Activated CD4-positive, CD25-positive, alpha-beta regulatory T cell treated with anti-CD3 and anti-CD28 coated beads, Interleukin-2, amount 50 U/mL, for 16 hours (primary cell): ENCODE data around the gene LETM1.
"Not testable (repeated sequence)": the region's sequence is repeated elsewhere in the genome, so short reads cannot be mapped to it uniquely, and the experiment has no call there.

Experiments
- DNase-seq: peaks from one replicate; pipeline ENCODE4 v3.0.0-alpha.2; 2020; ENCODE audit warnings: low read depth, low spot score

LETM1 gene

DNA sequence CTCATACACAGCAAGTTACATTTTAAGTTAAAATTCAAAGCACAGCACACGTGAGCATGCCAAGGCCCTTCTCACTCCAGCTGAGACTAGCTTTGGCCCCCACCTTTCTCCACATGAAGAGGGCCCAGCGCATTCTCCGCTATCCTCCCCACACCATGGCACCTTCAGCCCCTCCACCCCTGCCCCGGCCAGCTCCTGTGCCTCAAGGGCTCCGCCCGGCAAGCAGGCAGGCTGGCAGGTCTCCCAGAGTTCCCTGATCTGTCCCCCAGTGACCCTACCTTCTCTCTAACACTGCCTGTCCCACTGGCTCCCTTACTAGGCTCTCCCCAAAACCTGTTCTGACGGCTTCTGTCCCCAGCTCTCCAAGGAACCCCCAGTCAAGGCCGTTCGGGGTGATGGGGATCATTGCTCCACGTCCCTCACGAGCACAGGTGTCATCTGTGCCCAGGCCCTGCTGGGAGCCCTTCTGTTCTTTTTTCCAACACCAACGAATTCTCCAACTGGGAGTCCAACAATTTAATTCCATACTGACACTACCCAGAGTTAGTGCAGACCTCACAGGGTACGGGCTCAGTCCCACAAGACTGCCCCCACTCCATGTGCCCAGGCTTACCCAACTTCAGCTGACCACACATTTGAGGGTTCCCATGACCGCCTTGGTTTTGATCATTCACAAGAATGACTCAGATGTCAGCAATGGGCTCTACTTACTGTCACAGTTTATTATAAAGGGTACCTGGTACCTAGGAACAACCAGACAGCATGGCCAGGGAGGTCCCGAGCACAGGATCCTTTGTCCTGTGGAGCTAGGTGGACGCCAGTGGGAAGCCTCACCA, 4.2 kb downstream of the LETM1 start:
- DNase-seq, result no peak

DNA sequence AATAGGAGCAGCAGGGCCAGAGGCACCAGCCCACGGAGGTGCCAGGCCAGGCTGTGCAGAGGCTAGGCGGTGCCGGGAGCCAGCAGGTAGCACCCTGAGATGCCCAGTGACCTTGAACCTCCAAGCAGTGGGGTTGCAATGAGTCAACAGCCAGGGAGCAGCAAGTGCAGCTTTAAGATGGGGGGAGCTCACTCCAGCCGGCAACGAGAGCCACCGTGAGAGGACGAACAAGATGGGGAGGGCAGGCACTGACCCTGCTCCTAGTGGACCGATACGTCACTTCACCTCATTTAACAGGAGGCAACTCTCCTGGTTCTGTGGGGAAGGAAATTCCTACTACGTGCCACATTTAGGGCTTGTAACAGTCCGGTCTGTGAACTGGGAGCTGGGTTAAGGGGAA, 4.8 kb downstream of the LETM1 start:
- DNase-seq, result no peak

DNA sequence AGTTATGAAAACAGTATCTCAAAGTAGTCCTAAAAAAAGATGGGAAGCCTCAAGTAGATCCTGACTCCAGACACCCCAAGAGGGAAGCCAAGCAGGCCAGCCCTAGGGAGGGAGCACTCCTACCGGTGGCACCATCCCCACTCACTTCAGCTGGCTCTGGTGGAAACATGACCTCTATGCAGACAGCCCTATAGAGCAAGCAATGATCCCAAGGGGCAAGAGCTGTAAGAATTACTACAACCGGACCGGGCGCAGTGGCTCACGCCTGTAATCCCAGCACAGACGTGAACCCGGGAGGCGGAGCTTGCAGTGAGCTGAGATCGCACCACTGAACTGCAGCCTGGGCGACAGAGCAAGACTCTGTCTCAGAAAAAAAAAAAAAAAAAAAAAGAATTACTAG, 5.7 kb downstream of the LETM1 start:
- no peak for DNase-seq

DNA sequence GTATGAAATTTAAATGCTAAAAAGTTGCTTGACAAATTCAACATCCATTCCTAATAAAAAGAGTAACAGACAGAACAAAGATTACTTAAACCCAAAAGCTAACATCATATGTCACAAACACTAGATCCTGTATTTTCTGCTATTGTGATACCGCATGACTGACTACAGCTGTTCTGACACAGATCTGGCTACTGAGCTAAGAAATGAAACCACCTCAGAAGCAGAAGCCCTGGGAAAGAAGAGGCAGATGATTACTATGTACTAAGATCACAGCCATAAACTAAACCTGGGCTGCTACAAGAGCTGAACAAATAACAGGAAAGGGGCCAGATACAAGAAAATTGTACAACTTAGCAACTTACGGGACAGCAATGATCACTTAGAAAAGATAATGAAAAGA, 9.4 kb downstream of the LETM1 start:
- no peak for DNase-seq

DNA sequence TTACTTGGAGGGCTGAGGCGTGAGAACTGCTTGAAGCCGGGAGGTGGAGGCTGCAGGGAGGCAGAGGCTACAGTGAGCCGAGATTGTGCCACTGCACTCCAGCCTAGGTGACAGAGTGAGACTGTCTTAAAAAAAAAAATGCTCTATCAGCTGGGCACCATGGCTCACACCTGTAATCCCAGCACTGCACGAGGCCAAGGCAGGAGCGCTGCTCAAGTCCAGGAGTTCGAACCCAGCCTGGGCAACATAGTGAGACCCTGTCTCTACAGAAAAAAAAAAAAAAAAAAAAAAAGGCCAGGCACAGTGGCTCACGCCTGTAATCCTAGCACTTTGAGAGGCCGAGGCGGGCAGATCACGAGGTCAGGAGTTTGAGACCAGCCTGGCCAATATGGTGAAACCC, 11.3 kb downstream of the LETM1 start:
- not testable (repeated sequence) for DNase-seq

DNA sequence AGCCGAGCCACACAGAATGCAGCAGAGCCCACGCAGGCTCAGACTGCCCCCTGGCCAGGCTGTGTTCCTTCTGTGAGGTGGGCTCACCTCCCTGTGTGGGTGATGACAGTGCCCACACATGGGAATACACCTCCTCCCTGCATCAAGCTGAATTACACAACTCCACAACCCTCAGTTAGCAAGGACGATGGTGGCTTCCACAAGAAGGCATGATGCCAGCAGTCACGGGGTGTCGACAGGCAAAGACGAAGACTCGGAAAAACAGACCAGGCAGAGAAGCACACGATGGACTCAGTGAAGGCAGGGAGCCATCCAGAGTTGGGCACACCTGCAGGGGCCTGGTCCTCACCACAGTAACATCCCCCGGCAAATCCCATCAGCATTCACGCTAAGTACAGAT, 12.1 kb downstream of the LETM1 start:
- DNase-seq, result no peak

DNA sequence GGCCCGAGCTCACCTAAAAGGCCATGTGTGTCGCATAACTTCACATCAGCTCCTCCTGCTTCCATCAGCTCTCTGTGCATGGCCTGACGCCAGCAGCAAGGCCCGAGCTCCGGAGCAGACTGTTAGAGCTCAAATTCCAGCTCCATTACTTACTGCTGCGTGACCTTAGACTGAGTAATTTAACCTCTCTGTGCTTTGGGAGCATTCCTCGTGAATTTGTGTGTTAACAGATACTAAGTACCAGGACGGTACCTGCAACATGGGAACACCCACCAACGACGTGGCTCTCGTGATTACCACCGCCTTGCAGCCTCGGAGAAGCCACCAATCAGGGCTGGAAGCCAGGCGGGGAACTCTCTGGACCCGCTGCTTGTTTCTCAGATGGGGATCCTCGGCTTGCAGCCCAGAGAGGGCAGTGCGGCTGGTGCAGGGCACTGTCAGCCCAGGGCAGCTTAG, 12.9 kb downstream of the LETM1 start:
- no peak for DNase-seq

DNA sequence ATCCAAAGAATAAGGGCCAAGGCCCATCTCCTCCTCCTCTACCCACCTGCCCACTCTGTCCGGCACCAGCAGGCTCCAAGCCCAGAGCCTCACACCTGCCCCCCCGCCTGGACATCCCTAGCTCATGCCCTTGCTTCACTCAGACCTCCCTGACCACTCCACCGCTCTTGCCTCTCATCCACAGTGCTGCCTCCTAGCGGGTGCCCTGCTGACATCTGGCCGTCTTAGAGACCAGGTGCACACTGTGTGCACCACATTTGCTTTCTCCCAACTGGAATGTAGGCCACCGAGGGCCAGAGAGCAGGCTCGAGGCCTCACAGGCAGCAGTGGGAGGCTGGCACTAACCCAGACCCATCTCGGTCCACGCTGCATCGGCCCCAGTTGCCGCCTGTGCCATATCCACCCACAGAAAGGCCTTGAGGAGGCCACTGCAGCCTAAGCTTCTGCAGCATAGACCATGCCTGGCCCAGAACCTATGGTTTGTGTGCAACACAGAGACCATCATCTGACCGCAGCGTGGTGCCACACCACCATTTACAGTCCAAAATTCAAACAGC, 13.5 kb downstream of the LETM1 start:
- no peak for DNase-seq

DNA sequence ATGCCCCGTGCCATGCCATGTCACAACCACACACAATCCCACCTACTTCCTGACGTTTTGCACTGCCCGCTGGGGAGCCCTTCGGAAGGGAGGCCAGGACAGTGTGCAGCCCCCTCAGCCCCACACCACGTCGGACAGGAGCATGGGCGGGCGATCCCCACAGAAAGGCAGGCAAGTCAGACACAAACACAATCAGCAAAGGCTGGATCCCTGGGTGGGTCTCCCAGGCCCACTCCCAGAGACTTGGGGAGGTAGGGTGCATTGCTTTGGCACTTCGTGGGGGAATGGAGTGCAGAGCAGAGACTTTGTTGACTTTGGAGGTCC, 14.1 kb downstream of the LETM1 start:
- DNase-seq, result no peak

DNA sequence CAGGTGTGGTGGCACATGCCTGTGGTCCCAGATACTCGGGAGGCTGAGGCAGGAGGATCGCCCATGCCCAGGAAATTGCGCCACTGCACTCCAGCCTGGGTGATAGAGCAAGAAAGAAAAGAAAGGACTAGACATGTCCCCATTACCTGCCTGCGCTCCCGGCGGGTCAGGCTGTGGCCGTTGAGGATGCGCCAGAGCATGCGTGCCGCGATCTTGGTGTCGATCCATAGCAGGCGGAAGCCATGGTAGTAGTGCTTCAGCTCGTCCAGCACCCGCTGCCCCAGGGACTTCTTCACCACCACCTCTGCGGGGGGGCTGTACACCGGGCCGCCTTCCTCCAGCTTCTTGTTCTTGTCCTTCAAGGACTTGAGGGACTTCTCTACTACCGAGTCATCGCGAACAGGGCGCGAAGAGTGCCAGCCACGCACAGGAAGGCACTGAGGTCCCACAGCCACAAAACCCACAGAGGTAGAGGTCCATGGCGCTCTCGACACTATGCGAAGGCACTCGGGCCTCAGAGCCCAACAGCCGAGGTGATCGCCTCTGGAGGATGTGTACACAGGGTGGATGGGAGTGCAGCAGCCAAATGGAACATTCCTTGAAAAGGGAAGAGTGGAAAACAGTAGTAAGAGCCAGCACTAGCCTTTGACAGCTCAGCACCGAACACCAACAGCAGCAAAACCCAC, 14.6 kb downstream of the LETM1 start:
- no peak for DNase-seq

DNA sequence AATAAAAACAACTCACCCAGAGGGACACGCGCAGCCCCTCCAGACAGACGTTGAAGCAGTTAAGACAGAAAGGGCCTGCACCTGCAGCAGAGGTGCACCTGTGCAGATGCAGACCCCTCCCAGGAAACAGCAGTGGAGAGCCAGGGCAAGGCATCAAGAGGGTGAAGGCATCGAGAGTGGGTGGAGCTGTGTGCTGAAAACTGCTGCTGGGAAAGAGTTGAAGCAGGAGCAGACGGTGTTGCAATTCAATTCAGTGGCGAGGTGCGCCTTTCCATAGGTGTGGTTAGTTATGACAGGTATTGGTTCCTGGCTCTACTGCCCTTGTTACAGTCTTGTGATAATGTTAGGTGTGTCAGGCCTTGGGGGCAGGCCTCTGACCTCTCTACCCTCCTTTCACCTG, 16.7 kb downstream of the LETM1 start:
- no peak for DNase-seq

DNA sequence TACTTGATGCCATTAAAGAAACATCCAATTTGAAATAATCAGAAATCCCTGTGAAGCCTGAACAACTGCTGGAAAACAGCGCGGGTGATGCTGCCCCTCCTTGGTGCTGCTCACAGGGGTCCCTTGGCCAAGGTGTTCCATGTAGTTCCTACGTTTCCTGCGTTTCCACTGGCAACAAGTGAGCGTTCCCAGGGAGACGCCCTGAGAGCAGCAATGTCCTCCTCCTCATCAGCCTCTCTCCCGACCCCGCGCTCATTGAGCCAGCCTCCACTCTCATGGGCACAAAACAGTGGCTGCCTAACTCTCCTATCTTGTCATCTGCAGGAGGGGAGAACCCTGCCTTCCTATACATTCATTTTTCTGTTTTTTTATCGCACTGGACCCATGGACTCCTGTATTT, 18.9 kb downstream of the LETM1 start:
- no peak for DNase-seq

DNA sequence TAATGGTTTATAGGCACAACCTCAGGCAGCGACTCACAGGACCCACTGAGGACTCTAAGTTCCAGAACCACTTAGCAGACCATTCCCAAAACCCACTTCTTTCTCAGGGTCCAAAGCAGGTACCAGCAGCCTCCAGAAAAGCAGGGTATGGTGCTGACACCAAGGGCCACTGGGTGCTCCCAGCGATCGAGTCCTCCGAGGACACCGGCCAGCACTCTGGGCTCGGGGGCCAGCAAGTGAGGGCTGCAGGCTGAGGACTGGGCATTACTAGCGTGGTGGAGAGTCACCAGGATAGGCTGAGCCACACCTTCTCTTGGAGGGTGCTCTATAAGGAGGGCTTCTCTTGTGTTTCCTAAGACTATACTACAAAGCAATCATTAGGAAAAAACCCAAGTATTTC, 19.3 kb downstream of the LETM1 start:
- no peak for DNase-seq

DNA sequence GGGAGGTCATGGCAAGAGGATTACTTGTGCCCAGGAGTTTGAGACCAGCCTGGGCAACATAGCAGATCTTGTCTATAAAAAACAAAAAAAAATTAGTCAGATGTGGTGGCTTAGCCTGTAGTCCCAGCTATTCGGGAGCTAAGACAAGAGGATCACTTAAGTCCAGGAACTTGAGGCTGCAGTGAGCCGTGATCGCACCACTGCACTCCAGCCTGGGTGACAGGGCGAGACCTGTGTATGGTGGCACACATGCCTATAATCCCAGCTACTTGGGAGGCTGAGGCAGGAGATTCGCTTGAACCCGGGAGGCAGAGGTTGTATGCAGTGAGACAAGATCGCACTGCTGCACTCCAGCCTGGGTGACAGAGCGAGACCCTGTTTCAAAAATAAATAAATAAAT, 20.1 kb downstream of the LETM1 start:
- not testable (repeated sequence) for DNase-seq

DNA sequence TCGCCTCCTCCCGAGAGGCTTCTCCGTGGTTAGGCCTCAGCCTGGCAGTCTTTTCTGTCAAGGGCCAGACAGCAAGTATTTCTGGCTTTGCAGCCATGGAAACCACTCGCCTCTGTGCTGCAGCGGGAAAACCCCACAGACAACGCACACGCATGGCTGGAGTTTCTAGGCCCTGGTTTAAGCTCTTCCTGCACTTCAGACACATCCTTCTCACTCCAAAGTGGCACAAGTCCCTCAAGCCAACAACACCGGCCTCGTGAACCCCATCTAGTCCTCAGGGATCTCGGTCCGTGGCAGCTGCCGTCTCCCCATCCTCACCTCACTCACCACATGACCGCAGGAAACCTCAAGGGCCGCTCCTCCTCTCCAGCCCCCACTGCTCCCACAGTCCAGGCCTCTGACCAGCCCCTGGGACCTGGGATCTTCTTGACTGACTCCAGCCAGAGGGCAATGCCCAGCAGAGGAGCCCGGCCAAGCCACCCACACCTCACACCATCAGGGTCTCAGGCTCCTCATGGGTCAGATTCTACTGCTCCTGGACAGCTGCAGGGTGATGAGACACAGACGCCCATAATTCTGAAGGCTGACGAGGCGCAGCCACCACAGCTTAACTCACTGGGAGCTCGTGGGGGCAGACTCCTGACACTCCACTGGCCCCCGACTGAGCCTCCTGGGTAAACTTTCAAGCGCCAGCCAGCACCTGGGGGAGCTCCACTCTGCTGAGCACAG, 21.7 kb downstream of the LETM1 start:
- no peak for DNase-seq

DNA sequence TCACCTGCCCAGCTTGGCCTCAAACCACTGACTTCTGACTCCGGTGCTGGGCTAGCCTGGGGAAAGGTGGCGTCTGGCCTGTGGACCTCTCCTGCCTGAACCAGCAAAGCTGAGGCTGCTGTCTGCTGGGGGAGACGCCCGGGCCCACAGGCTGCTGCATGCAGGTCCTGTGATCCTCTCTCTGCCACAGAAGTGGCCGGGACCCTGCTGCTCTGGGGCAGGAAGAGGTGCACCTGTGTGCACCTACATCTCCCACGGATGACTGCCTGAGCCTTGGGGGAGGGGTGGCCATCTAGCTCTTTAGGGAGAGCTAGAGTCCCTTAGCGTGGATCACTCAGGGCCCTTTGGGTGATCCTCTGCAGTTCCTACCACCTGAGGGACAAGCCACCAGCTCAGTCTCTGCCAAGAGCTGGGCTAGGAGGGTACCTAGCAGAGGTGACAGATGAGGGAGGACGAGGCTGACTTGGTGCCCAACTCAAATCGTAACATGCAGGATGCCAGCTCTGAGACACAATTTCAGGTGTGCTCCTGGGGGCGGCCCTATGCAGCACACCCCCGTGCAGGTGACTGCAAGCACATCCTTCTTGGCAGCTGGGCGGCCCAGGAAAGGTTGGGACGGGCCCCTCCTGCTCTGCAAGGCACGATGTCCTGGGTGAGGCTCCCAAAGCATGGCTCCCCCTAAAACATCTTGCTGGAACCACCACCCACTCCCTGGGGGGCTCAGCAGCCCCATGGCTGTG, 22.5 kb downstream of the LETM1 start:
- no peak for DNase-seq

DNA sequence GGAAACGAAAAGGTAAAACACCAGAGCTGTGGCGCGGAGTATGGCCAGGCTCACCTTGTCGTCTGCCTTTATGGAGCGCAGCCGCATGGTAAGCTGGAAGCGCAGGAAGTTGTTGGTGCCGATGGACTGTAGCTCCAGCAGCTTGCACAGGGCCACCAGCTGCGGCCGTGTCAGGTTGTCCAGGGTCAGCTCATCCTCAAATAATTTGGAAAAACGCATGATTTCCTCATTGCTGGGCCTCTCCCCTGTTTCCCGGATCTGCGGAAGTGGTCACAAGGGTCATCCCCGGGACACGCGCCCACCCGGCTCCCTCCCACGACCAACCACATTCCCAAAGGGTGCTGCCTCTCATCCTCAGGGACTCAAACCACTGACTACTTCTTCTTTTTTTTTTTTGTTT, 23.3 kb downstream of the LETM1 start:
- DNase-seq, result no peak

DNA sequence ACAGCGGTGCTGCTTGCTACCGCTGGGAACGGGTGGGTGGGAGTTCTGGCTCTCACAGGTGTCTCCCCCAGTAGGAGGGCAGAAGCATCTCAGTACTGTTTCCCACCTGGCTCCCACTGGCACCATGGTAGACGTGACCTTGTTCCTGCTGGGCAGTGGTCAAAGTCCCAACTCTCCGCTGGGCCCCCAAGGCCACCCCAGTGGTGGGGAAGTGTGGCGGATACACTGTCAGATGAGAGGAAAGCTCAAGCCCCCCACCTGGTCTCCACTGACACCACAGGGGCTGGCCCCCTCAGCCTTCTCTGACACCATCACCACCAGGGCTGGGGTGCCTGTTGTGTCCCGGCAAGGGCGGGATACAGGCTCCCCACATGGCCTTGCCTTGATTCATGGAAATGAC, 24.6 kb downstream of the LETM1 start:
- DNase-seq, result no peak

DNA sequence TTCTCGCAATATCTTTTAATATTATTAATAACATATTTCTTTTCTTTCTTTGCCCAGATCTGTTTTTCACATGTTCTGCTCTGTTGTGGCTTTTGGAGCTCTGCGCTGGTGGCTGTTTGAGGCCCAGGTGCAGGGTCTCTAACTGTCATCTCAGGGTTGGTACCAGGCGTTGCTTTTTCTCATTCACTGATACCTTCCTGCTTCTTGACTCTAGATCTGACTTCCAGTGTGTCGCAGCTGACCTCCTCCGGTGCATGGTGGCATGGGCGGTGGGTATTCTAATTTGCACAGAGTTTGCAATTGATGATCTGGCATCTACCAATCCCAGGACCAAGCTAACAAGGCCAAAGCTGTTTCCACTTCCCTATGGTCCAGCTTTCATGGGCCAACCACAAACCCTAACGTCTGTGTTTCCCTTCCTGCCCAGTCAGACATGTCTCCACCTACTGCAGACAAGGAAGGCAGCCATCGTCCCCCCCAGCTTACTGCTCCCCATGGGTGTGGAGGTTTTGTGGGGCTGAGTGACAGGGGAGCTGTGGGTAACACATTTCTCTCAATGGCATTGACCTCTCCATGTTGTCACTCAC, 25.2 kb downstream of the LETM1 start:
- no peak for DNase-seq

DNA sequence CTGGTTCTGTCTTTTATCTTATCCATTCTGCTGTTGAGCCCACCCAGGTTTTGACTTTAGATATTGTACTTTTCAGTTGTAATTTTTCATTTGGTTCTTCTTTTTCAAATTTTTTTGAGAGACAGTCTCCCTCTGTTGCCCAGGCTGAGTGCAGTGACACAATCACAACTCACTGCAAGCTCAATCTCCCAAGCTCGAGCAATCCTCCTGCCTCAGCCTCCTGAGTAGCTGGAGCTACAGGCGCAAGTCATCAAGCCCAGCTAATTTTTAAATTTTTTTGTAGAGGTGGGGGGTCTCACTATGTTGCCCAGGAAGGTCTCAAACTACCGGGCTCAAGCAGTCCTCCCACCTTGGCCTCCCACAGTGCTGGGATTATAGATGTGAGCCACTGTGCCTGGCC, 25.7 kb downstream of the LETM1 start:
- no peak for DNase-seq
